Activated naive CD8-positive, alpha-beta T cell (primary cell): ENCODE data around the gene ARHGEF4.
"Not testable (repeated sequence)": the region's sequence is repeated elsewhere in the genome, so short reads cannot be mapped to it uniquely, and the experiment has no call there.

Experiments used
- H3K27ac Mint-ChIP-seq: one replicate; pipeline ENCODE4 v1.8.0; 2021; ENCODE audit warnings: mixed read lengths
- H3K27me3 Mint-ChIP-seq: one replicate; pipeline ENCODE4 v1.8.0; 2021; ENCODE audit warnings: mixed read lengths
- H3K36me3 Mint-ChIP-seq: one replicate; pipeline ENCODE4 v1.8.0; 2021; ENCODE audit warnings: mixed read lengths
- H3K4me1 Mint-ChIP-seq: one replicate; pipeline ENCODE4 v1.8.0; 2021; ENCODE audit warnings: low read depth, mixed read lengths
- H3K4me3 Mint-ChIP-seq: one replicate; pipeline ENCODE4 v1.8.0; 2021; ENCODE audit warnings: mild to moderate bottlenecking, mixed read lengths
- H3K9me3 Mint-ChIP-seq: one replicate; pipeline ENCODE4 v1.8.0; 2021; ENCODE audit warnings: low read depth, mixed read lengths

The ARHGEF4 gene

DNA sequence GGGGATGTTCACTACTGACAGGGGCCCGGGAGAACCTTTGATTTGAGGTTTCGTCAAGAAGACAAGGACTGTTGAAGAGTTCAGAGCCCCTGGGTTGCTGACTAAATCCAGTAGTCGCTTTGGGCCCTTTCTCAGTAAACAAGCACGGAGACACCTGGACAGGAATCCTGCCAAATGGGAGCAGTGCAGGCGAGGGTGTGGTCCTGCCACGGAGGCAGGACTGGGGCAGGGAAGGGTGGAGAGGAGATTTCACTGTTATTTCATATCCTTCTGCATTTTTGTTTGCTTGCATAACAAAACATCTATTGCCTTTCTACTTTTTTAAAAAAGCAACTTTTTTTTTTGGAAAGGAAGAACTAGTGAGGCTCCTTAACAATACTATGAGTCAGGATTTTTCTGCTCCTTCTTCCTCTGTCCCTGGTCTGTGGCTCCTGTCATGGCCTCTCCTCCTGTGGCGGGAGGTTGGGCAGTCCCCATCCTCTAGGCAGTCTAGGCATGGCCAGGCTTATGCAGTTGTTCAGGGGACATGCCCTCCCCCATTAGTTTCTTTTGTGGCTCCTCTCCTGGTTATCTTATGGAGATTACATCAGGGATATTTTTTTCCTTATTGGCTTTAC is 57.7 kb downstream of the ARHGEF4 start:
- Mint-ChIP-seq H3K9me3 (peaks cover 4% of the 10 kb centered on the region), H3K27ac (no peak overlapping the region), H3K4me1 (no peaks in the 10 kb centered on the region), H3K27me3 (peaks cover 2% of the 10 kb centered on the region), H3K36me3 (peaks cover 2% of the 10 kb centered on the region), H3K4me3 (no peak overlapping the region)

GRCh38 chr2:130896813-130897212 is 60.1 kb downstream of the ARHGEF4 start:
- Mint-ChIP-seq H3K4me3 (no peak overlapping the region), H3K27me3 (peaks cover 2% of the 10 kb centered on the region), H3K36me3 (peaks cover 2% of the 10 kb centered on the region), H3K27ac (no peak overlapping the region), H3K4me1 (no peaks in the 10 kb centered on the region), H3K9me3 (peaks cover 4% of the 10 kb centered on the region)

- H3K27me3 Mint-ChIP-seq: peaks cover 4% of the 10 kb centered on the region
- peaks cover 4% of the 10 kb centered on the region for H3K9me3 Mint-ChIP-seq
- no peak overlapping the region for H3K4me3 Mint-ChIP-seq
- H3K27ac Mint-ChIP-seq: no peak overlapping the region
- no peaks in the 10 kb centered on the region for H3K4me1 Mint-ChIP-seq
- H3K36me3 Mint-ChIP-seq: peaks cover 2% of the 10 kb centered on the region
These were observed 61.8 kb downstream of the ARHGEF4 start for GRCh38 chr2:130898553-130898952.

DNA sequence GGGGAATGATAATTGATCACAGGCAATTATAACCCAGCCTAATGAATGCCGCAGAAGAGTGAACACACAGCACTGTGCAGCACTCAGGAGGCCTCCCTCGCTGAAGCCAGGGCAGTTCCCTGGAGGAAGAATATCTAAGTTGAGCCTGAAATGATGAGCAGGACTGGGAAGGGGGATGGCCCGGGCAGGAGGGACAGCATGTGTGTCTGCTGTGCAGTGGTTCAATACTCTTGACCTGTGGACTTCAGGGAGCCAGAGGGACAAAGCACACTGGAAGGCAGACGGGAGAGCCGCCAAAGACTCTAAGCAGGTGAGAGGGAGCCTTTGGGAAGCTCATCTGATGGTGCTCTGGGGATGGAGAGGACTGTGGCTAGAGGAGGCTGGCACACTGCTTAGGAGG is 62.6 kb downstream of the ARHGEF4 start:
- H3K27ac Mint-ChIP-seq: no peak overlapping the region
- H3K4me1 Mint-ChIP-seq: no peaks in the 10 kb centered on the region
- H3K36me3 Mint-ChIP-seq: peaks cover 2% of the 10 kb centered on the region
- H3K4me3 Mint-ChIP-seq: no peak overlapping the region
- H3K27me3 Mint-ChIP-seq: peaks cover 4% of the 10 kb centered on the region
- H3K9me3 Mint-ChIP-seq: peaks cover 4% of the 10 kb centered on the region

DNA sequence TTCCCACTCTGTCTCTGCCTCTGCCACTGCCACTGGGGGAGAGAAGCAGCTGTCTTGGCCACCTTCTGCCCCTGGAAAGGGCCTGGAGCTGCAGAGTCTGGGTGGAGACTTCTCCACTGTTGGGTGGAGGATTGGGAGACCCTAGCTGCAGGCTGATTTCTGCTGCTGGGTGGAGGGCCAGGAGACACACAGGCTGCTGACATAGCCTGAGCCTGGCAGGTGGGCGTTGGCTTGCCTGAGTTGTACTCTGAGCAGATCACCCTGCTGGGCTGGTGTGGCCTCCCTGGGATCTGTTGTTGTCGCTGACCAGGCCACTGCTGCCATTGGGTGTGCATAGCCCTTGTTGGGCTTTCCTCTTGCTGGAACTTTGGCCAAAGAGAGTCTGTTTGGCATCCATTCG is 64.3 kb downstream of the ARHGEF4 start:
- Mint-ChIP-seq H3K9me3 (no peaks in the 10 kb centered on the region), H3K36me3 (no peaks in the 10 kb centered on the region), H3K27ac (no peak overlapping the region), H3K4me1 (no peaks in the 10 kb centered on the region), H3K4me3 (no peak overlapping the region), H3K27me3 (peaks cover 3% of the 10 kb centered on the region)

GRCh38 chr2:130901626-130902025 is 64.9 kb downstream of the ARHGEF4 start:
- H3K4me1 Mint-ChIP-seq, H3K27me3 Mint-ChIP-seq: not testable (repeated sequence)

DNA sequence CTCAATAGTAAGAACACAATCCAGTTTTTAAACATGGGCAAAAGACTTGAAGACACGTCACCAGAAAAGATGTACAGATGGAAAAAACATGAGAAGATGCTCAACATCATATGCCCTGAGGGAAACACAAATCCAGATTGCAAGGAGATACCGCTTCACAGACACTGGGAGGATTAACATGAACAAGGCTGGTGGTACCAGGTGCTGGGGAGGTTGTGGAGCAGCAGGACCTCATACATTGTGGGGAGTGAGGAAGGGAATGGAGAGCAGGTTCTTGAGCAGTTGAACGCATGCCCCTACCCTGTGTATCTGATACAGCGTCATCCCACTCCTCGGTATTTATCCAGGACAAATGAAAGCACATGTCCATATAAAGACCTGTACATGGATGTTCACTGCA is 72.1 kb downstream of the ARHGEF4 start:
- Mint-ChIP-seq H3K27me3 (peaks cover 6% of the 10 kb centered on the region), H3K4me1 (no peaks in the 10 kb centered on the region), H3K4me3 (no peak overlapping the region), H3K27ac (no peak overlapping the region), H3K9me3 (no peaks in the 10 kb centered on the region), H3K36me3 (no peaks in the 10 kb centered on the region)

More at GRCh38 chr2:130901626-130902025, 64.9 kb downstream of the ARHGEF4 start:
- H3K9me3 Mint-ChIP-seq, H3K4me3 Mint-ChIP-seq, H3K36me3 Mint-ChIP-seq, H3K27ac Mint-ChIP-seq: not testable (repeated sequence)

DNA sequence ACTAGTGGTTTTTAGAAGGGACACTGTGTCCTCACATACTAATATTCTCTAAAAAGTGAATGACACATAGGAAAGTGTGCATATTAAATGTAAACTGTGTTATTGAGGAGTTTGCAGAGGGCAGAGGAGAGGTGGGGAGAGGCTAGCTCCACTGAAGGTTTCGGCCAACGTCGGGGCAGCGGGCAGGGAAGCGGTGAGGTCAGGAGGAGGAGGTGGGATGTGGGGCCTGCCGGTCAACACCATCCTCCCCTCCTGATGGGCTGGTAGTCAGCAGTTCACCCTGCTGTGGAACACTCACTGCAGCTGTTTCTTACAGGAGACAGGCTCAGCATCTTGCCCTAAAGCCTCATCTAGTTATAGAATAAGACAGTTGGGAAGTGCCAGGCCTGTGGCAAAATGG is 74.2 kb downstream of the ARHGEF4 start:
- Mint-ChIP-seq H3K4me1 (no peaks in the 10 kb centered on the region), H3K27ac (no peak overlapping the region), H3K9me3 (no peaks in the 10 kb centered on the region), H3K27me3 (peaks cover 5% of the 10 kb centered on the region), H3K4me3 (no peak overlapping the region), H3K36me3 (no peaks in the 10 kb centered on the region)

GRCh38 chr2:130911482-130911881 is 74.8 kb downstream of the ARHGEF4 start:
- no peak overlapping the region for H3K27ac Mint-ChIP-seq
- peaks cover 5% of the 10 kb centered on the region for H3K27me3 Mint-ChIP-seq
- H3K36me3 Mint-ChIP-seq: no peaks in the 10 kb centered on the region
- H3K4me3 Mint-ChIP-seq: no peak overlapping the region
- H3K4me1 Mint-ChIP-seq: no peaks in the 10 kb centered on the region
- H3K9me3 Mint-ChIP-seq: no peaks in the 10 kb centered on the region

GRCh38 chr2:130911996-130912395 is 75.3 kb downstream of the ARHGEF4 start:
- Mint-ChIP-seq H3K4me3 (no peak overlapping the region), H3K36me3 (no peaks in the 10 kb centered on the region), H3K27ac (no peak overlapping the region), H3K4me1 (no peaks in the 10 kb centered on the region), H3K9me3 (no peaks in the 10 kb centered on the region), H3K27me3 (peaks cover 6% of the 10 kb centered on the region)

- H3K27me3 Mint-ChIP-seq: peaks cover 6% of the 10 kb centered on the region
- no peaks in the 10 kb centered on the region for H3K36me3 Mint-ChIP-seq
- no peak overlapping the region for H3K27ac Mint-ChIP-seq
- no peaks in the 10 kb centered on the region for H3K4me1 Mint-ChIP-seq
- no peaks in the 10 kb centered on the region for H3K9me3 Mint-ChIP-seq
- no peak overlapping the region for H3K4me3 Mint-ChIP-seq
These were observed 75.8 kb downstream of the ARHGEF4 start for GRCh38 chr2:130912471-130912870.

GRCh38 chr2:130913891-130914290 is 77.2 kb downstream of the ARHGEF4 start:
- H3K36me3 Mint-ChIP-seq: no peaks in the 10 kb centered on the region
- peaks cover 6% of the 10 kb centered on the region for H3K27me3 Mint-ChIP-seq
- H3K4me1 Mint-ChIP-seq: no peaks in the 10 kb centered on the region
- H3K9me3 Mint-ChIP-seq: no peaks in the 10 kb centered on the region
- H3K27ac Mint-ChIP-seq: no peak overlapping the region
- H3K4me3 Mint-ChIP-seq: no peak overlapping the region

DNA sequence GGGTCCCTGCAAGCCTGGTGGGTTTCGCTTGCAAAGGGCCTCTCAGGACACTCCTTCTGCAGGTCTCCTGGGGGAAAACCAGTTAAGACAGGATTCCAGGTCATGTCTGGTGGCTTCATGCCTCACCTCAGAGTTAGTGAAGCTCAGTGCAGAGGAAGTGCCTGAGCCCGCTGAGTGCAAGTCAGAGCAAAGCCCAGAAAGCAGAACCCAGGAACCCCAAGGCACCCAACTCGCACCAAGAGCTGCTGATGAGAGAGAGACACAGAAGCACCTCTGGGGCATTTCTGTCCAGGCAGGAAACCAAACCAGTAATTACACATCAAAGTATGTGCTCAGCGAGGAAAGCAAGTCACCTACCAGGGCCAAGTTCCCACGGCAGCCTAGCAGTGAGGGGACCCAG is 78.4 kb downstream of the ARHGEF4 start:
- Mint-ChIP-seq H3K4me1 (no peaks in the 10 kb centered on the region), H3K27me3 (peaks cover 5% of the 10 kb centered on the region), H3K27ac (no peak overlapping the region), H3K4me3 (no peak overlapping the region), H3K9me3 (no peaks in the 10 kb centered on the region), H3K36me3 (no peaks in the 10 kb centered on the region)

DNA sequence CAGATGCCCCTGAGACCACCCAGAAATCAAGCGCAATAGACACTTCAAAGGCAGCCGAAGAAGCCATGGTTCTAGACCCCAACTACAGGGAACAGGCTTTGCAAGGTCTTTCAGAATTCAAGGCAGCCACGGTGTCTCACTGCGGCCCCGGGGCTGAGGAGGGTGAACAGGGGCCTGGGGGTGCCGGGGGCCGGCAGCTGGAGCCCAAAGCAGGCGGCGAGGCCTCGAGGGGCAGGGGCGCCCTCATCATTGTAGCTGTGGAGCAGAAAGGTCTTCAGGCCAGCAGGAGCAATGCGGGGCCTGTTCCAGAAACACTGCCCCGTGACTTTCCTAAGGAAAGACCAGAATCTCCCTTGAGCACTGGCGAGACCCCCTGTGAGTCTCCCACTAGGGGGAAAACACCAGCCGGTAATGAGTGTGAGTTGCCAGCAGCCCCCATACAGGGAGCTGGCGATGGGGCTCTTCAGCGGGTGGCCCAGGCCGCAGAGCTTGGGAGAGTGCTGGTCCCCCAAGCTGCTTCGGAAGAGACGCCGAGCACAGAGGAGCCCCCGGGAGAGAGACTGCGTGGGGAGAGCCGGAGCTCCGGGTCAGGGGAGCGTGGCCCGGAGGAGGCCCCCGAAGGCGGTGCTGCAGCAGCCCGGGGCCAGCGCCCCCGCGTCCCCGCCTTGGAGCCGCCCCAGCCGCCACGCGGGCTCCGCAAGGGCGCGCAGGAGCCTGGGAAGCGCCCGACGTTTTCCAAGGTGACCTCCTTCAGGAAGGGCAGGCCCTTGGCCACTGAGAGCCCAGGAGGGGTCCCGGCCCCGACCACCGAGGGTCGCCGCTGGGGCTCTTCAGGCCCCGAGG is 79.1 kb downstream of the ARHGEF4 start:
- H3K9me3 Mint-ChIP-seq: no peaks in the 10 kb centered on the region
- H3K4me1 Mint-ChIP-seq: no peaks in the 10 kb centered on the region
- peaks cover 5% of the 10 kb centered on the region for H3K27me3 Mint-ChIP-seq
- H3K27ac Mint-ChIP-seq: no peak overlapping the region
- no peaks in the 10 kb centered on the region for H3K36me3 Mint-ChIP-seq
- no peak overlapping the region for H3K4me3 Mint-ChIP-seq

DNA sequence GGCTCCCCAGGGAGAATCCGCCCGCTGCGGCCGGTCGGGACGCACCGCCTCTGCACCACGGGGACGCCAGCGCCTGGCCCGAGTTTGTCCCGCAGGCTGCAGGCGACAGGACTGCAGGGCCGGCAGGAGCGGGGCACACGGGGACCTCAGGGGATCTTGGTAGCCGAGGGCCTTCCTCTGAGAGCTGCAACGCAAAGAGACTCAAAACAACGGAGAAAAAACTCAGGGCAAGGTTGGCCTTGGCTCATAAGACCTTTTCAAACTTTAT is 79.7 kb downstream of the ARHGEF4 start:
- Mint-ChIP-seq H3K4me3 (no peak overlapping the region), H3K36me3 (no peaks in the 10 kb centered on the region), H3K4me1 (no peaks in the 10 kb centered on the region), H3K27me3 (peaks cover 5% of the 10 kb centered on the region), H3K27ac (no peak overlapping the region), H3K9me3 (no peaks in the 10 kb centered on the region)
